Epithelial cell of proximal tubule (primary cell): Measurements from ENCODE around the gene ADORA1. TPM values are rescaled to one million over a fixed set of nuclear protein-coding genes. Genes with fewer than 3 reads are reported as not detected.

Experiments used
- DNase-seq: peaks from one replicate; pipeline ENCODE4 v3.0.0-alpha.2; 2011; ENCODE audit warnings: low read depth
- H3K4me3 ChIP-seq: 2 replicates; pipeline ENCODE4 v1.5.1; 2011; ENCODE audit warnings: low read depth, mild to moderate bottlenecking, low read length
- CTCF ChIP-seq: conservative IDR thresholded peaks from 2 replicates; pipeline ENCODE4 v1.5.1; 2012; ENCODE audit warnings: low read depth, mild to moderate bottlenecking, low read length
- total RNA-seq: library from RNA; depleted of rRNA; stranded (reverse); fragments of >200 nt; gene quantifications from 2 replicates; pipeline ENCODE4 v1.2.3, GENCODE V29; 2015

The ADORA1 gene
- total RNA-seq, 1 donor from 2014 or later = 3.7 TPM

GRCh38 chr1:203093754-203094410 is 33.6 kb upstream of the ADORA1 start:
- H3K4me3 ChIP-seq = no peak overlapping the region
- no peak for TF ChIP-seq CTCF
- no peak for DNase-seq

- no peak overlapping the region for H3K4me3 ChIP-seq
- no peak for TF ChIP-seq CTCF
- DNase-seq = no peak
Measured at GRCh38 chr1:203095061-203095690, 32.4 kb upstream of the ADORA1 start.

- no peak for TF ChIP-seq CTCF
- no peak overlapping the region for H3K4me3 ChIP-seq
- DNase-seq = no peak
Measured at GRCh38 chr1:203096566-203096965, 31.0 kb upstream of the ADORA1 start.

GRCh38 chr1:203097001-203097400 is 30.5 kb upstream of the ADORA1 start:
- no peak for DNase-seq
- no peak overlapping the region for H3K4me3 ChIP-seq
- no peak for TF ChIP-seq CTCF

- H3K4me3 ChIP-seq = no peak overlapping the region
- DNase-seq = no peak
- no peak for TF ChIP-seq CTCF
Measured at GRCh38 chr1:203098445-203098844, 29.1 kb upstream of the ADORA1 start.

- no peak for DNase-seq
- H3K4me3 ChIP-seq = no peak overlapping the region
- no peak for TF ChIP-seq CTCF
Measured at GRCh38 chr1:203098914-203099520, 28.5 kb upstream of the ADORA1 start.
